Caco-2 (cell line): ENCODE measurements around the gene MRPS15. TPM values are rescaled to one million over a fixed set of nuclear protein-coding genes. Genes with fewer than 3 reads are reported as not detected.
"Not testable (repeated sequence)": the region's sequence is repeated elsewhere in the genome, so short reads cannot be mapped to it uniquely, and the experiment has no call there.

Source experiments
- BruUV-seq: library from RNA; stranded (reverse); fragments of 400-500 nt; replicated peaks from 2 replicates; lab custom pipeline; 2021; lab: Mats Ljungman, UMichigan
- CTCF ChIA-PET: fragments of 300-600 bp; sonication (Branson Sonifier 250); formaldehyde crosslinking; loops from one replicate; lab custom pipeline; 2022; ENCODE audit warnings: antibody characterized with exemption; lab: Charles Lee
- POLR2A ChIA-PET: fragments of 300-600 bp; sonication (Branson Sonifier 250); formaldehyde crosslinking; loops from one replicate; lab custom pipeline; 2022; ENCODE audit warnings: antibody characterized with exemption; lab: Charles Lee
- DNase-seq, 2 experiments: peaks; one replicate each; pipeline versions ENCODE4 v3.0.0 to v3.0.0-alpha.2; 2020 to 2022
- H3K27me3 ChIP-seq: replicated peaks from 2 replicates; pipeline ENCODE4 v1.6.0; 2011; ENCODE audit warnings: low read length; ENCODE audit not compliant: control insufficient read depth, insufficient read depth
- H3K36me3 ChIP-seq: 2 replicates; pipeline ENCODE4 v1.5.1; 2011; ENCODE audit warnings: low read length; ENCODE audit not compliant: control insufficient read depth, insufficient read depth
- H3K4me1 ChIP-seq: fragments of 250-450 bp; sonication (Bioruptor Pico); 2 replicates; pipeline ENCODE4 v1.5.1; 2020; ENCODE audit warnings: mild to moderate bottlenecking
- H3K4me3 ChIP-seq: 2 replicates; pipeline ENCODE4 v1.5.1; 2011; ENCODE audit warnings: low read depth, mild to moderate bottlenecking, control low read depth, low read length
- H3K9me3 ChIP-seq: fragments of 250-450 bp; sonication (Bioruptor Pico); 2 replicates; pipeline ENCODE4 v1.5.1; 2020; ENCODE audit warnings: mild to moderate bottlenecking, moderate library complexity
- H3K27ac Mint-ChIP-seq: one replicate; pipeline ENCODE4 v1.8.0; 2022; ENCODE audit warnings: mixed read lengths; ENCODE audit not compliant: unreplicated experiment
- H3K27me3 Mint-ChIP-seq: one replicate; pipeline ENCODE4 v1.8.0; 2022; ENCODE audit warnings: mixed read lengths; ENCODE audit not compliant: insufficient read depth, unreplicated experiment
- H3K36me3 Mint-ChIP-seq: one replicate; pipeline ENCODE4 v1.8.0; 2022; ENCODE audit warnings: mild to moderate bottlenecking, mixed read lengths; ENCODE audit not compliant: insufficient read depth, unreplicated experiment
- H3K4me1 Mint-ChIP-seq: one replicate; pipeline ENCODE4 v1.8.0; 2022; ENCODE audit warnings: low read depth, mixed read lengths; ENCODE audit not compliant: unreplicated experiment
- H3K4me3 Mint-ChIP-seq: one replicate; pipeline ENCODE4 v1.8.0; 2022; ENCODE audit warnings: mild to moderate bottlenecking, moderate library complexity, mixed read lengths; ENCODE audit not compliant: unreplicated experiment
- H3K9me3 Mint-ChIP-seq: one replicate; pipeline ENCODE4 v1.8.0; 2022; ENCODE audit warnings: mixed read lengths; ENCODE audit not compliant: unreplicated experiment
- intact Hi-C: fragments of 100-400 bp; cut with micrococcal nuclease; formaldehyde crosslinking; loops from one replicate; pipeline ENCODE4 v1.10.0; 2022; ENCODE audit not compliant: unreplicated experiment
- total RNA-seq: library from RNA; stranded (reverse); gene quantifications from 2 replicates; pipeline ENCODE4 v1.2.3, GENCODE V29; 2022
- TF ChIP-seq, protein P1 (sequence below), 2 experiments: fragments of 200-600 bp in 1 of 2; IDR thresholded peaks; 1 replicate in 1 of 2; 2 replicates in 1 of 2; pipeline versions ENCODE4 v1.5.1 to v1.8.0; 2011 to 2022; ENCODE audit warnings: antibody characterized with exemption in 1 of 2, control low read depth in 1 of 2, inconsistent platforms in 1 of 2, low read depth in 1 of 2, low read length in 1 of 2, mild to moderate bottlenecking in 1 of 2, moderate library complexity in 1 of 2; ENCODE audit not compliant: insufficient read depth in 1 of 2, severe bottlenecking in 1 of 2, unreplicated experiment in 1 of 2

MRPS15 gene
- total RNA-seq, 1 experiment from 2014 or later: 70.2 TPM

DNA sequence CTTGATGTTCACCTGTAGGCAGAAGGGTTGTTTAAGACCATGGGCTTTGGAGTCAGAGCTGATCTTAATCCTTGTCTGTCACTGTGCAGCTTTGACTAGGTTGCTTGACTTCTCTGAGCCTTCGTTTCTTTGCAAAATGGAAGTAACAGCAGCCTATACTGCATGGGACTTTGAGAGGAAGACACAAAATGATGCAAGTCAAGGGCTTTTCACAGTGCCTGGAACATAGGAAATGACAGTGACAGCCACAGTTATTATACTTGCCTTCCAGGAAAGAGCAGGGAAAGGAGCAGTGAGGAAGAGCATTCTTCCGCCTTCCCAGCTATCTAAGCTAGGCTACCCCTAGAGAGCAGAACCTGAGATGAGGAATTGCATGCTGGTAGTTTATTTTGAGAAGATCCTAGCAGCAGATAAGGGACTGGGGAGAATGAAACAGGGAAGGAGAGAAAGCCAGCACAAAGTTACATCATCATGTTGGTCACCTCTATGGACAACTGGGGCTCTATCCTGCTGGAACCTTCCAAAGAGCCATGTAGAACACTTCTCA, 15.4 kb upstream of the MRPS15 start:
- Mint-ChIP-seq H3K27ac (no peak overlapping the region), H3K4me3 (no peak overlapping the region), H3K27me3 (no peaks in the 10 kb centered on the region), H3K9me3 (no peaks in the 10 kb centered on the region), H3K36me3 (no peaks in the 10 kb centered on the region), H3K4me1 (peaks cover 10% of the 10 kb centered on the region)
- H3K9me3 ChIP-seq: no peaks in the 10 kb centered on the region
- TF ChIP-seq, protein P1, sequence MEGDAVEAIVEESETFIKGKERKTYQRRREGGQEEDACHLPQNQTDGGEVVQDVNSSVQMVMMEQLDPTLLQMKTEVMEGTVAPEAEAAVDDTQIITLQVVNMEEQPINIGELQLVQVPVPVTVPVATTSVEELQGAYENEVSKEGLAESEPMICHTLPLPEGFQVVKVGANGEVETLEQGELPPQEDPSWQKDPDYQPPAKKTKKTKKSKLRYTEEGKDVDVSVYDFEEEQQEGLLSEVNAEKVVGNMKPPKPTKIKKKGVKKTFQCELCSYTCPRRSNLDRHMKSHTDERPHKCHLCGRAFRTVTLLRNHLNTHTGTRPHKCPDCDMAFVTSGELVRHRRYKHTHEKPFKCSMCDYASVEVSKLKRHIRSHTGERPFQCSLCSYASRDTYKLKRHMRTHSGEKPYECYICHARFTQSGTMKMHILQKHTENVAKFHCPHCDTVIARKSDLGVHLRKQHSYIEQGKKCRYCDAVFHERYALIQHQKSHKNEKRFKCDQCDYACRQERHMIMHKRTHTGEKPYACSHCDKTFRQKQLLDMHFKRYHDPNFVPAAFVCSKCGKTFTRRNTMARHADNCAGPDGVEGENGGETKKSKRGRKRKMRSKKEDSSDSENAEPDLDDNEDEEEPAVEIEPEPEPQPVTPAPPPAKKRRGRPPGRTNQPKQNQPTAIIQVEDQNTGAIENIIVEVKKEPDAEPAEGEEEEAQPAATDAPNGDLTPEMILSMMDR (IDR thresholded peaks at IDR 0.05; ENCODE audit: insufficient read depth in 1 of 2, low read depth in 1 of 2, low read length in 1 of 2, severe bottlenecking in 1 of 2, unreplicated experiment in 1 of 2): no peak
- H3K4me1 ChIP-seq: peaks cover 4% of the 10 kb centered on the region
- no TSS peak for BruUV-seq
- H3K4me3 ChIP-seq: no peak overlapping the region
- ChIA-PET POLR2A (interaction anchor here (0.9 kb wide), 1 partner anchor 16 kb away, joined by 4 read pairs; the partner anchor contains the start of gene MRPS15), CTCF (no interaction called here)
- no peaks in the 10 kb centered on the region for H3K27me3 ChIP-seq
- intact Hi-C loops: no loop called here
- no peak for DNase-seq
- no peaks in the 10 kb centered on the region for H3K36me3 ChIP-seq

GRCh38 chr1:36477615-36478014, 13.4 kb upstream of the MRPS15 start:
- H3K4me3 ChIP-seq, BruUV-seq, POLR2A ChIA-PET, CTCF ChIA-PET, H3K27me3 ChIP-seq, H3K4me1 ChIP-seq, H3K9me3 ChIP-seq, H3K36me3 ChIP-seq, H3K9me3 Mint-ChIP-seq, H3K4me3 Mint-ChIP-seq, H3K27ac Mint-ChIP-seq, intact Hi-C loops, H3K27me3 Mint-ChIP-seq, H3K36me3 Mint-ChIP-seq, DNase-seq: not testable (repeated sequence)
- H3K4me1 Mint-ChIP-seq: peaks cover 10% of the 10 kb centered on the region

- no peaks in the 10 kb centered on the region for H3K36me3 Mint-ChIP-seq
- ChIA-PET POLR2A (no interaction called here), CTCF (no interaction called here)
- H3K27ac Mint-ChIP-seq: no peak overlapping the region
- H3K36me3 ChIP-seq: no peaks in the 10 kb centered on the region
- no peak overlapping the region for H3K4me3 Mint-ChIP-seq
- peaks cover 6% of the 10 kb centered on the region for H3K4me1 Mint-ChIP-seq
- no peak overlapping the region for H3K4me3 ChIP-seq
- TF ChIP-seq, protein P1 (IDR thresholded peaks at IDR 0.05; ENCODE audit: insufficient read depth in 1 of 2, low read depth in 1 of 2, low read length in 1 of 2, severe bottlenecking in 1 of 2, unreplicated experiment in 1 of 2): no peak
- intact Hi-C loops: no loop called here
- no peaks in the 10 kb centered on the region for H3K27me3 ChIP-seq
- H3K4me1 ChIP-seq: no peaks in the 10 kb centered on the region; the same call in 1 of the 2 replicates
- DNase-seq: no peak
- H3K27me3 Mint-ChIP-seq: no peaks in the 10 kb centered on the region
- BruUV-seq: no TSS peak
- no peaks in the 10 kb centered on the region for H3K9me3 Mint-ChIP-seq
- no peaks in the 10 kb centered on the region for H3K9me3 ChIP-seq
Measured at GRCh38 chr1:36476945-36477344, 12.8 kb upstream of the MRPS15 start.
